OCI-LY7 (cell line): Measurements from ENCODE around the gene DCST2. TPM values are rescaled to one million over a fixed set of nuclear protein-coding genes. Genes with fewer than 3 reads are reported as not detected.

Experiments
- BruUV-seq: library from RNA; stranded (reverse); fragments of 400-500 nt; replicated peaks from 2 replicates; lab custom pipeline; 2021; lab: Mats Ljungman, UMichigan
- CTCF ChIA-PET: fragments of 300-600 bp; sonication (Branson Sonifier 250); formaldehyde crosslinking; loops from one replicate; lab custom pipeline; 2022; ENCODE audit warnings: antibody characterized with exemption; ENCODE audit not compliant: unreplicated experiment; lab: Charles Lee
- POLR2A ChIA-PET: fragments of 300-600 bp; sonication (Branson Sonifier 250); formaldehyde crosslinking; loops from one replicate; lab custom pipeline; 2022; ENCODE audit warnings: antibody characterized with exemption; lab: Charles Lee
- DNase-seq: peaks from one replicate; pipeline ENCODE4 v3.0.0-alpha.2; 2015; ENCODE audit warnings: low spot score
- H2AFZ ChIP-seq: fragments of 200-600 bp; sonication (generic), shearing (Covaris generic); 2 replicates; pipeline ENCODE4 v1.6.1; 2014; ENCODE audit warnings: mild to moderate bottlenecking, antibody characterized with exemption, low read length, moderate library complexity
- H3K27ac ChIP-seq: fragments of 200-600 bp; sonication (generic); 2 replicates; pipeline ENCODE4 v1.5.1; 2014; ENCODE audit warnings: mixed run types, low read depth, mild to moderate bottlenecking, moderate library complexity, low read length, inconsistent platforms; ENCODE audit not compliant: poor library complexity, severe bottlenecking
- H3K36me3 ChIP-seq: fragments of 200-600 bp; sonication (generic); 2 replicates; pipeline ENCODE4 v1.6.1; 2014; ENCODE audit warnings: mild to moderate bottlenecking, antibody characterized with exemption, low read length, moderate library complexity, mixed read lengths; ENCODE audit not compliant: insufficient read depth
- H3K4me1 ChIP-seq: fragments of 200-600 bp; sonication (generic); 2 replicates; pipeline ENCODE4 v1.5.1; 2014; ENCODE audit warnings: mild to moderate bottlenecking, low read length; ENCODE audit not compliant: insufficient read depth, poor library complexity, severe bottlenecking
- H3K4me2 ChIP-seq: fragments of 200-600 bp; sonication (generic); 2 replicates; pipeline ENCODE4 v1.6.1; 2014; ENCODE audit warnings: mild to moderate bottlenecking, low read length
- H3K4me3 ChIP-seq: fragments of 200-600 bp; sonication (generic); 2 replicates; pipeline ENCODE4 v1.5.1; 2014; ENCODE audit warnings: mild to moderate bottlenecking, low read depth, low read length; ENCODE audit not compliant: poor library complexity, severe bottlenecking
- H3K79me2 ChIP-seq: fragments of 200-600 bp; sonication (generic); 2 replicates; pipeline ENCODE4 v1.6.1; 2016; ENCODE audit warnings: low read depth, mild to moderate bottlenecking, low read length, moderate library complexity, mixed read lengths; ENCODE audit not compliant: insufficient read depth
- H3K9me2 ChIP-seq: fragments of 200-600 bp; sonication (generic); 2 replicates; pipeline ENCODE4 v1.6.1; 2016; ENCODE audit warnings: mild to moderate bottlenecking, low read length, mixed read lengths; ENCODE audit not compliant: insufficient read depth
- H3K9me3 ChIP-seq: fragments of 200-600 bp; sonication (generic); 2 replicates; pipeline ENCODE4 v1.6.1; 2014; ENCODE audit warnings: mild to moderate bottlenecking, mixed run types, low read length, mixed read lengths
- H4K20me1 ChIP-seq: fragments of 200-600 bp; sonication (generic); 2 replicates; pipeline ENCODE4 v1.6.1; 2014; ENCODE audit warnings: mild to moderate bottlenecking, antibody characterized with exemption, low read length, moderate library complexity, mixed read lengths; ENCODE audit not compliant: insufficient read depth
- EZH2phosphoT487 ChIP-seq: fragments of 200-600 bp; sonication (generic); IDR thresholded peaks from 2 replicates; pipeline ENCODE4 v1.6.1; 2018; ENCODE audit warnings: low read depth, borderline replicate concordance, mild to moderate bottlenecking, mixed run types, antibody characterized with exemption, low read length, moderate library complexity, mixed read lengths
- intact Hi-C: fragments of 100-400 bp; cut with micrococcal nuclease; formaldehyde crosslinking; loops from one replicate; pipeline ENCODE4 v1.10.0; 2022; ENCODE audit not compliant: unreplicated experiment
- total RNA-seq, 2 experiments: library from RNA; depleted of rRNA in 1 of 2; stranded (reverse); fragments of >200 nt in 1 of 2; shearing (Covaris generic) in 1 of 2; gene quantifications; 2 replicates each; pipeline ENCODE4 v1.2.3, GENCODE V29; 2014 to 2022
- TF ChIP-seq, protein P1 (sequence below): fragments of 200-600 bp; sonication (generic); conservative IDR thresholded peaks from 2 replicates; pipeline ENCODE4 v1.5.1; 2014; ENCODE audit warnings: mild to moderate bottlenecking, antibody characterized with exemption, low read length, moderate library complexity, mixed read lengths

Gene DCST2
- total RNA-seq, 2 experiments from 2014 or later = 0.85 to 2.0 TPM

DNA sequence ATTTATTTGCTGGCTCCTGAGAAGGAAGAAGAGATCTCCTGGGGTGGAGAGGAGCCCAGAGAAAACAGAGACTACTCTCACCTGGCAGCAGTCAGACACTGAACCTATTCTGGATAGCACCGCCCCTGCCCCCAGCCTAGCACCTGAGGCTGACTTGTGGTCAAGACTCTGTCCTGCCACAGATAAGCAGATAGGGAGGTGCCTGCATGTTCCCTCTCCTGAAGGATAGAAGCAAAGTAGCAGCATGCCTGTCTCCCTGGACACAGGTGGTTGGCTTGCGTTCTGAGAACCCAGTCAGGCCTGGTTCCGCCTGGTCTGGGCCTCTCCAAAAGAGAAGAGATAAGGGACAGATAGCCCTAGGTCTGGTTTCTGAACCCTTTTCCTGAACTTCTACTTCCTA lies 43.8 kb upstream of the DCST2 start:
- no peak overlapping the region for H3K4me2 ChIP-seq
- no peak overlapping the region for H3K4me3 ChIP-seq
- DNase-seq = no peak
- H3K36me3 ChIP-seq = no peaks in the 10 kb centered on the region
- H4K20me1 ChIP-seq = no peaks in the 10 kb centered on the region
- intact Hi-C loops = no loop called here
- ChIA-PET POLR2A (no interaction called here), CTCF (no interaction called here)
- H3K4me1 ChIP-seq = peaks cover 78% of the 10 kb centered on the region
- no peaks in the 10 kb centered on the region for H3K79me2 ChIP-seq
- H2AFZ ChIP-seq = no peak overlapping the region
- no peak overlapping the region for H3K27ac ChIP-seq
- BruUV-seq = no TSS peak
- H3K9me2 ChIP-seq = no peaks in the 10 kb centered on the region
- no peaks in the 10 kb centered on the region for H3K9me3 ChIP-seq
- TF ChIP-seq, protein P1, sequence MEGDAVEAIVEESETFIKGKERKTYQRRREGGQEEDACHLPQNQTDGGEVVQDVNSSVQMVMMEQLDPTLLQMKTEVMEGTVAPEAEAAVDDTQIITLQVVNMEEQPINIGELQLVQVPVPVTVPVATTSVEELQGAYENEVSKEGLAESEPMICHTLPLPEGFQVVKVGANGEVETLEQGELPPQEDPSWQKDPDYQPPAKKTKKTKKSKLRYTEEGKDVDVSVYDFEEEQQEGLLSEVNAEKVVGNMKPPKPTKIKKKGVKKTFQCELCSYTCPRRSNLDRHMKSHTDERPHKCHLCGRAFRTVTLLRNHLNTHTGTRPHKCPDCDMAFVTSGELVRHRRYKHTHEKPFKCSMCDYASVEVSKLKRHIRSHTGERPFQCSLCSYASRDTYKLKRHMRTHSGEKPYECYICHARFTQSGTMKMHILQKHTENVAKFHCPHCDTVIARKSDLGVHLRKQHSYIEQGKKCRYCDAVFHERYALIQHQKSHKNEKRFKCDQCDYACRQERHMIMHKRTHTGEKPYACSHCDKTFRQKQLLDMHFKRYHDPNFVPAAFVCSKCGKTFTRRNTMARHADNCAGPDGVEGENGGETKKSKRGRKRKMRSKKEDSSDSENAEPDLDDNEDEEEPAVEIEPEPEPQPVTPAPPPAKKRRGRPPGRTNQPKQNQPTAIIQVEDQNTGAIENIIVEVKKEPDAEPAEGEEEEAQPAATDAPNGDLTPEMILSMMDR = no peak
- no peak for TF ChIP-seq EZH2phosphoT487

DNA sequence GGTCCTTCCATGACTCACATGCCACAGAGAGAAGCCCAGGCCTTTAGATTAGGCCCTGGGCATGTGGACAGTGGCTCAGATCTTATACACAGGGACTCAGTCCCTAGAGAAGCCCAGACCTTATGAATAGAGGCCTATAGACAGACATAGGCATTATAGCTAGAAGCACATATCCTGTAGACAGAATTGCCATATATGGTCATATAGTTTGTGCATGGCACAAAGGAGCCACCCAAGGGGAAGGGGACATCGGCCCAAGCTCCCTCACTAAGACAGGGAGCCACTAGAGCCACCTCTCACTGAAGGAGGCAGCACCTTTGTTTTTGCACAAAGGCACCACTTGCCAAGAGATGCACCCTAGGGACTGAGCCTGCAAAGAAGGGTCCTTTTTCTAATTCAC lies 42.8 kb upstream of the DCST2 start:
- Histone ChIP-seq H3K27ac (no peak overlapping the region), H3K4me2 (no peak overlapping the region), H4K20me1 (no peaks in the 10 kb centered on the region), H3K9me2 (no peaks in the 10 kb centered on the region), H3K9me3 (no peaks in the 10 kb centered on the region), H2AFZ (no peak overlapping the region), H3K79me2 (no peaks in the 10 kb centered on the region), H3K4me3 (no peak overlapping the region), H3K36me3 (no peaks in the 10 kb centered on the region), H3K4me1 (peaks cover 81% of the 10 kb centered on the region)
- POLR2A ChIA-PET = interaction anchor here (0.6 kb wide), 1 partner anchor 92 kb away, joined by 4 read pairs; no protein-coding TSS in a partner anchor
- CTCF ChIA-PET = no interaction called here
- no peak for DNase-seq
- no peak for TF ChIP-seq EZH2phosphoT487
- TF ChIP-seq, protein P1 = no peak
- intact Hi-C loops = no loop called here
- BruUV-seq = no TSS peak

DNA sequence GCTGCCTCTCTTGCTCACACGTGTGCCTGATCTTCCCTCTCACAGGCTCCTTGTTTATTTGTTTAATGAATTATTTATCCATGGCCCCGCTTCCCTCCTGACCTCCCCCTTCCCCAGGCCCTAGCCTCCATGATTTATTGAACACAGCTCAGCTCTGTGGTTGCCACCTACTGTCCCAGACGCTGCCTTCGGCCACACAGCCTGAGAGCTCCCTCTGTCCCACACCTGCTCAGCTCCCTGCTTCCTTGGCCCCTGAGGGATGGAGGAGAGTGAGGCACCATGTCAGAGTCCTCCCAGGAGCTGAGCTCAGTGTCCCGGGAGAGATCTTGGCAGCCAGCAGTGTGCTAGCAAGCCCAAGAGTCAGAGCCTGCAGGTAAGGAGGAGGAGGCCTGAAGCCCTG lies 42.0 kb upstream of the DCST2 start:
- H3K36me3 ChIP-seq = no peaks in the 10 kb centered on the region
- peaks cover 81% of the 10 kb centered on the region for H3K4me1 ChIP-seq
- ChIA-PET POLR2A (interaction anchor here (0.6 to 1.4 kb wide), 3 partner anchors 12 to 102 kb away, joined by 3 to 4 read pairs (median 3); partner anchors contain the start of gene EFNA4), CTCF (interaction anchor here (0.8 kb wide), 1 partner anchor 9 kb away, joined by 3 read pairs; no protein-coding TSS in a partner anchor)
- H3K9me2 ChIP-seq = no peaks in the 10 kb centered on the region
- H3K4me3 ChIP-seq = no peak overlapping the region
- intact Hi-C loops = no loop called here
- no peak overlapping the region for H3K4me2 ChIP-seq
- H3K9me3 ChIP-seq = no peaks in the 10 kb centered on the region
- no peak for DNase-seq
- TF ChIP-seq EZH2phosphoT487 = no peak
- TF ChIP-seq, protein P1 = no peak
- no peak overlapping the region for H2AFZ ChIP-seq
- H4K20me1 ChIP-seq = no peaks in the 10 kb centered on the region
- no peaks in the 10 kb centered on the region for H3K79me2 ChIP-seq
- no TSS peak for BruUV-seq
- H3K27ac ChIP-seq = no peak overlapping the region
